Ovary (tissue), 9 donors: Measurements from ENCODE around the gene SLC25A25. TPM values are rescaled to one million over a fixed set of nuclear protein-coding genes. Genes with fewer than 3 reads are reported as not detected.

Source experiments
- DNase-seq, 5 donors: peaks; one replicate each; pipeline ENCODE4 v3.0.0-alpha.2; 2019 to 2020
- H3K27ac ChIP-seq, 2 donors: fragments of 200-600 bp; one replicate each; pipeline versions ENCODE4 v1.5.1 to v1.8.0; 2019 to 2022
- H3K27me3 ChIP-seq: fragments of 200-600 bp; one replicate; pipeline ENCODE4 v1.8.0; 2022
- H3K36me3 ChIP-seq: fragments of 200-600 bp; sonication (generic); one replicate; pipeline ENCODE4 v1.5.1; 2019
- H3K4me1 ChIP-seq: one replicate; pipeline ENCODE4 v1.8.1; 2013; ENCODE audit warnings: mild to moderate bottlenecking, moderate library complexity; ENCODE audit not compliant: insufficient read depth
- H3K4me3 ChIP-seq: fragments of 200-600 bp; sonication (generic); one replicate; pipeline ENCODE4 v1.5.1; 2017
- H3K9me3 ChIP-seq, 2 donors: fragments of 200-600 bp in 1 of 2; sonication (generic) in 1 of 2; one replicate each; pipeline versions ENCODE4 v1.5.1 to v1.8.1; 2013 to 2019; ENCODE audit warnings: mild to moderate bottlenecking in 1 of 2, moderate library complexity in 1 of 2
- EP300 ChIP-seq: sonication (generic); formaldehyde crosslinking; IDR thresholded peaks from one replicate; pipeline ENCODE4 v1.6.1; 2017; ENCODE audit warnings: antibody characterized with exemption
- POLR2A ChIP-seq: fragments of 450-650 bp; IDR thresholded peaks from one replicate; pipeline ENCODE4 v1.6.1; 2017; ENCODE audit warnings: antibody characterized with exemption, mild to moderate bottlenecking, moderate library complexity
- WGBS, 3 donors: extraction: QIAGEN DNeasy Blood & Tissue Kit in 1 of 3; methylation state at CpG; one replicate each; pipeline versions ENCODE4 v1.1.5 to v1.1.7; 2013 to 2017; 5-methylcytosine and 5-hydroxymethylcytosine counted together
- intact Hi-C, 4 donors: fragments of 100-400 bp; cut with DNase I; formaldehyde crosslinking; loops; one replicate each; pipeline versions ENCODE4 v1.11.0 to v1.15.1; 2022 to 2023
- polyA plus RNA-seq, 2 donors: library from polyadenylated mRNA; stranded (reverse); fragments of 200-250 nt in 1 of 2; fragments of 350-450 nt in 1 of 2; fragmentation: Illumina TruSeq in 1 of 2; extraction: RNeasy Lipid Tissue Mini Kit (QIAGEN cat#74804) in 1 of 2; gene quantifications; one replicate each; pipeline ENCODE4 v1.2.3, GENCODE V29; 2013 to 2014
- total RNA-seq, 7 donors: library from RNA; depleted of rRNA in 2 of 7; stranded (reverse); fragments of >200 nt in 2 of 7; fragmentation: NEBNext Ultra II Directional in 3 of 7; extraction: Animal tissue kit (Norgen Biotek cat#: 25700) in 3 of 7; gene quantifications; one replicate each; pipeline versions ENCODE4 v1.1.0 to v1.2.4, GENCODE V29; 2016 to 2023
- TF ChIP-seq, protein P1 (sequence below), 3 donors: fragments of 450-650 bp in 2 of 3; fragments of 200-600 bp in 1 of 3; IDR thresholded peaks; one replicate each; pipeline versions ENCODE4 v1.5.1 to v1.8.0; 2016 to 2022; ENCODE audit warnings: antibody characterized with exemption in 3 of 3, mild to moderate bottlenecking in 1 of 3
- donor health status: DM: no; HTN: no; CAD: no; lungs with moderate emphysema.
- donor health status: DM: no; HTN: no; CAD: no.
- donor health status: Bipolar disorder and iron deficiency.
- donor health status: DM: yes; HTN: yes; CAD: no.
- donor health status: DM: no; HTN: no; CAD: no.
- donor health status: DM: yes; HTN: yes; CAD: no.

SLC25A25 gene
- total and polyA plus RNA-seq, 9 donors: 23.4 to 90.1 (median 39.8) TPM

DNA sequence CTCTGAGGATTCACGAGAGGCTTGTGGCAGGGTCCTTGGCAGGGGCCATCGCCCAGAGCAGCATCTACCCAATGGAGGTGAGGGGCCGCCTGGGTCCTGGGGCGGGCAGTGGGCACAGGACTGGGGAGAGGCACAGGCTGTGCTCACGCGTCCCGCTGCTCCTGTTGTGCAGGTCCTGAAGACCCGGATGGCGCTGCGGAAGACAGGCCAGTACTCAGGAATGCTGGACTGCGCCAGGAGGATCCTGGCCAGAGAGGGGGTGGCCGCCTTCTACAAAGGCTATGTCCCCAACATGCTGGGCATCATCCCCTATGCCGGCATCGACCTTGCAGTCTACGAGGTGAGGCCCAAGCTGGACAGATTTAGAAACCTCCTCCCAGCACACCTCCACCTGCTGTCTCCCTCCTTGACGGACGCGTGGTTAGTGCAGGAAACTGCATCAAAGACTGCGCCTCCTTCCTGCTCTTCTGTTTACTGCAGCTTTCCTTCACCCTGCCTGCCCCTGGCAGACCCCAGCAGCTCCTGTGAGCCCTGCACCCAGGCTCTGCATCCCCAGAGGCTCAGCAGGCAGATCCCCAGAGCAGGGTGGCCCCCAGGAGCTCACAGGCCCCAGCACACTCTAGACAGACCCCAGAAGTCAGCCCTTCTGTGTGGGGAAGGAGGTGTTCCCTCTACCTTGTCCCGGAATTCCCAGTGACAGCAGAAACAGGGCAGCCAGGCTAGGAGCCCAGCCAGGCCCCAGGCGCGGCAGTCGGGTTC is 38.3 kb downstream of the SLC25A25 start:
- TF ChIP-seq, protein P1, sequence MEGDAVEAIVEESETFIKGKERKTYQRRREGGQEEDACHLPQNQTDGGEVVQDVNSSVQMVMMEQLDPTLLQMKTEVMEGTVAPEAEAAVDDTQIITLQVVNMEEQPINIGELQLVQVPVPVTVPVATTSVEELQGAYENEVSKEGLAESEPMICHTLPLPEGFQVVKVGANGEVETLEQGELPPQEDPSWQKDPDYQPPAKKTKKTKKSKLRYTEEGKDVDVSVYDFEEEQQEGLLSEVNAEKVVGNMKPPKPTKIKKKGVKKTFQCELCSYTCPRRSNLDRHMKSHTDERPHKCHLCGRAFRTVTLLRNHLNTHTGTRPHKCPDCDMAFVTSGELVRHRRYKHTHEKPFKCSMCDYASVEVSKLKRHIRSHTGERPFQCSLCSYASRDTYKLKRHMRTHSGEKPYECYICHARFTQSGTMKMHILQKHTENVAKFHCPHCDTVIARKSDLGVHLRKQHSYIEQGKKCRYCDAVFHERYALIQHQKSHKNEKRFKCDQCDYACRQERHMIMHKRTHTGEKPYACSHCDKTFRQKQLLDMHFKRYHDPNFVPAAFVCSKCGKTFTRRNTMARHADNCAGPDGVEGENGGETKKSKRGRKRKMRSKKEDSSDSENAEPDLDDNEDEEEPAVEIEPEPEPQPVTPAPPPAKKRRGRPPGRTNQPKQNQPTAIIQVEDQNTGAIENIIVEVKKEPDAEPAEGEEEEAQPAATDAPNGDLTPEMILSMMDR (IDR thresholded peaks at IDR 0.05): no peak
- no peak for TF ChIP-seq POLR2A
- no peak for TF ChIP-seq EP300
- H3K4me3 ChIP-seq: no peak overlapping the region
- peak in 2 of 5 donors; percentile 29 to 45 for DNase-seq
- H3K36me3 ChIP-seq: no peaks in the 10 kb centered on the region
- peak overlapping the region in 1 of 2 donors; percentile 39 for H3K27ac ChIP-seq
- H3K4me1 ChIP-seq: peaks cover 29% of the 10 kb centered on the region
- intact Hi-C loops: loop anchor here in 2 of 4 donors (5.0 to 10.0 kb wide), 2 partner anchors 52 to 64 kb away; no protein-coding TSS in a partner anchor
- 78 to 86% (median 79%) methylated on average over 19 to 23 of the region's 23 CpGs for WGBS, 3 donors
- no peaks in the 10 kb centered on the region for H3K27me3 ChIP-seq
- no peaks in the 10 kb centered on the region for H3K9me3 ChIP-seq

DNA sequence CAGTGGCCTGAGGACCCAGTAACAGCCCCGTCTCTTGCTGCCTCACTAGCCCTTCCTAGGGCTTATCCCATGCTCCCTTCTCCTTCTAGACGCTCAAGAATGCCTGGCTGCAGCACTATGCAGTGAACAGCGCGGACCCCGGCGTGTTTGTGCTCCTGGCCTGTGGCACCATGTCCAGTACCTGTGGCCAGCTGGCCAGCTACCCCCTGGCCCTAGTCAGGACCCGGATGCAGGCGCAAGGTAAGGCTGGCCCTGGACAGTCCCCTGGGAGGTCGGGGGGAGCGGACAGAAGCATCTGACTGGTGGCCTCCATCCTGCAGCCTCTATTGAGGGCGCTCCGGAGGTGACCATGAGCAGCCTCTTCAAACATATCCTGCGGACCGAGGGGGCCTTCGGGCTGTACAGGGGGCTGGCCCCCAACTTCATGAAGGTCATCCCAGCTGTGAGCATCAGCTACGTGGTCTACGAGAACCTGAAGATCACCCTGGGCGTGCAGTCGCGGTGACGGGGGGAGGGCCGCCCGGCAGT is 39.0 kb downstream of the SLC25A25 start:
- DNase-seq: peak in 2 of 5 donors; percentile 42 to 48
- no peaks in the 10 kb centered on the region for H3K36me3 ChIP-seq
- TF ChIP-seq POLR2A: no peak
- no peak for TF ChIP-seq EP300
- TF ChIP-seq, protein P1 (IDR thresholded peaks at IDR 0.05): no peak
- intact Hi-C loops: loop anchor here in 2 of 4 donors (5.0 to 10.0 kb wide), 2 partner anchors 52 to 65 kb away; no protein-coding TSS in a partner anchor
- no peaks in the 10 kb centered on the region for H3K9me3 ChIP-seq
- H3K27me3 ChIP-seq: no peaks in the 10 kb centered on the region
- no peak overlapping the region for H3K4me3 ChIP-seq
- peak overlapping the region in 1 of 2 donors; percentile 44 for H3K27ac ChIP-seq
- WGBS, 3 donors: 77 to 81% (median 78%) methylated on average over 14 to 23 of the region's 23 CpGs
- peaks cover 24% of the 10 kb centered on the region for H3K4me1 ChIP-seq

DNA sequence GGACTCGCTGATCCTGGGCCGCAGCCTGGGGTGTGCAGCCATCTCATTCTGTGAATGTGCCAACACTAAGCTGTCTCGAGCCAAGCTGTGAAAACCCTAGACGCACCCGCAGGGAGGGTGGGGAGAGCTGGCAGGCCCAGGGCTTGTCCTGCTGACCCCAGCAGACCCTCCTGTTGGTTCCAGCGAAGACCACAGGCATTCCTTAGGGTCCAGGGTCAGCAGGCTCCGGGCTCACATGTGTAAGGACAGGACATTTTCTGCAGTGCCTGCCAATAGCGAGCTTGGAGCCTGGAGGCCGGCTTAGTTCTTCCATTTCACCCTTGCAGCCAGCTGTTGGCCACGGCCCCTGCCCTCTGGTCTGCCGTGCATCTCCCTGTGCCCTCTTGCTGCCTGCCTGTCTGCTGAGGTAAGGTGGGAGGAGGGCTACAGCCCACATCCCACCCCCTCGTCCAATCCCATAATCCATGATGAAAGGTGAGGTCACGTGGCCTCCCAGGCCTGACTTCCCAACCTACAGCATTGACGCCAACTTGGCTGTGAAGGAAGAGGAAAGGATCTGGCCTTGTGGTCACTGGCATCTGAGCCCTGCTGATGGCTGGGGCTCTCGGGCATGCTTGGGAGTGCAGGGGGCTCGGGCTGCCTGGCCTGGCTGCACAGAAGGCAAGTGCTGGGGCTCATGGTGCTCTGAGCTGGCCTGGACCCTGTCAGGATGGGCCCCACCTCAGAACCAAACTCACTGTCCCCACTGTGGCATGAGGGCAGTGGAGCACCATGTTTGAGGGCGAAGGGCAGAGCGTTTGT is 39.6 kb downstream of the SLC25A25 start:
- no peak for TF ChIP-seq EP300
- TF ChIP-seq, protein P1 (IDR thresholded peaks at IDR 0.05): no peak
- no peak for TF ChIP-seq POLR2A
- H3K4me1 ChIP-seq: peaks cover 18% of the 10 kb centered on the region
- peak overlapping the region in 1 of 2 donors; percentile 44 for H3K27ac ChIP-seq
- no peaks in the 10 kb centered on the region for H3K36me3 ChIP-seq
- intact Hi-C loops: loop anchor here in 2 of 4 donors (5.0 to 10.0 kb wide), 2 partner anchors 53 to 65 kb away; no protein-coding TSS in a partner anchor
- no peaks in the 10 kb centered on the region for H3K27me3 ChIP-seq
- H3K9me3 ChIP-seq: no peaks in the 10 kb centered on the region
- WGBS, 3 donors: 48 to 64% (median 54%) methylated on average over 13 to 18 of the region's 18 CpGs
- peak in 1 of 5 donors; percentile 45 for DNase-seq
- no peak overlapping the region for H3K4me3 ChIP-seq
